HepG2 (cell line): Measurements from ENCODE around the gene CDH23. TPM values are rescaled to one million over a fixed set of nuclear protein-coding genes. Genes with fewer than 3 reads are reported as not detected.

Source experiments
- ATAC-seq: fragments of 200-7000 bp; cut with Tn5 transposase; 3 replicates; pipeline ENCODE4 v1.9.1; 2020; ENCODE audit warnings: mild to moderate bottlenecking, moderate library complexity
- BruUV-seq: library from RNA; stranded (reverse); fragments of 400-500 nt; replicated peaks from 2 replicates; lab custom pipeline; 2021; lab: Mats Ljungman, UMichigan
- CTCF ChIA-PET: fragments of 300-600 bp; formaldehyde crosslinking; extraction: SDS; loops from one replicate; lab custom pipeline; 2021; ENCODE audit warnings: low total read pairs, inconsistent platforms, low intra/inter-chr PET ratio; lab: Yijun Ruan, JAX
- POLR2A ChIA-PET: fragments of 350-600 bp; sonication (Branson Sonifier 250); formaldehyde crosslinking; loops from one replicate; lab custom pipeline; 2020; ENCODE audit warnings: antibody characterized with exemption, inconsistent platforms; lab: Yijun Ruan, JAX
- DNase-seq: peaks from one replicate; pipeline ENCODE4 v3.0.0-alpha.2; 2015; ENCODE audit warnings: low spot score
- FAIRE-seq: peaks from 3 replicates; lab custom pipeline; 2011; peaks lifted over from hg19 to GRCh38; lab: Jason Lieb, UNC
- H2AFZ ChIP-seq: one replicate; pipeline ENCODE4 v1.6.1; 2011; ENCODE audit warnings: low read length, inconsistent platforms
- H3K27ac ChIP-seq: fragments of 300-600 bp; 3 replicates; pipeline ENCODE4 v1.8.0; 2011; ENCODE audit warnings: mixed run types, mild to moderate bottlenecking, mixed read lengths, low read length, inconsistent platforms; ENCODE audit not compliant: insufficient read depth; ENCODE audit errors: extremely low read length
- H3K27me3 ChIP-seq, 2 experiments: fragments of 200-600 bp in 1 of 2; 2 replicates in 1 of 2; 3 replicates in 1 of 2; pipeline versions ENCODE4 v1.6.0 to v1.8.0; 2011; ENCODE audit warnings: low read length in 2 of 2, mild to moderate bottlenecking in 2 of 2, moderate library complexity in 2 of 2, inconsistent platforms in 1 of 2; ENCODE audit not compliant: insufficient read depth in 2 of 2, control insufficient read depth in 1 of 2
- H3K36me3 ChIP-seq, 2 experiments: fragments of 200-600 bp in 1 of 2; replicated peaks in 1 of 2; 2 replicates in 1 of 2; 3 replicates in 1 of 2; pipeline versions ENCODE4 v1.5.1 to v1.8.0; 2011; ENCODE audit warnings: low read length in 2 of 2, inconsistent platforms in 1 of 2; ENCODE audit not compliant: insufficient read depth in 2 of 2, control insufficient read depth in 1 of 2
- H3K4me1 ChIP-seq: 2 replicates; pipeline ENCODE4 v1.5.1; 2012; ENCODE audit warnings: low read length, inconsistent platforms; ENCODE audit not compliant: insufficient read depth
- H3K4me2 ChIP-seq: 2 replicates; pipeline ENCODE4 v1.6.0; 2011; ENCODE audit warnings: low read depth, low read length, inconsistent platforms
- H3K4me3 ChIP-seq, 3 experiments: fragments of 200-600 bp in 1 of 3; sonication (generic), shearing (Covaris generic) in 1 of 3; replicated peaks in 1 of 3; 2 replicates each; pipeline ENCODE4 v1.5.1; 2011 to 2016; ENCODE audit warnings: low read length in 3 of 3, inconsistent platforms in 2 of 3, low read depth in 2 of 3, mild to moderate bottlenecking in 2 of 3, control low read depth in 1 of 3, mixed read lengths in 1 of 3; ENCODE audit not compliant: insufficient read depth in 1 of 3
- H3K79me2 ChIP-seq: one replicate; pipeline ENCODE4 v1.6.1; 2011; ENCODE audit warnings: low read length, inconsistent platforms; ENCODE audit not compliant: insufficient read depth
- H3K9ac ChIP-seq: 2 replicates; pipeline ENCODE4 v1.6.0; 2011; ENCODE audit warnings: mild to moderate bottlenecking, low read depth, low read length, inconsistent platforms; ENCODE audit not compliant: insufficient read depth
- H3K9me3 ChIP-seq: 2 replicates; pipeline ENCODE4 v1.5.1; 2012; ENCODE audit warnings: mild to moderate bottlenecking, low read length
- H4K20me1 ChIP-seq: 2 replicates; pipeline ENCODE4 v1.6.0; 2011; ENCODE audit warnings: inconsistent platforms, mild to moderate bottlenecking, low read length, moderate library complexity; ENCODE audit not compliant: insufficient read depth
- AGO2 ChIP-seq: fragments of 200-400 bp; formaldehyde crosslinking; optimal IDR thresholded peaks from 2 replicates; pipeline ENCODE3; 2017; ENCODE audit warnings: mild to moderate bottlenecking, low read depth, low read length, moderate library complexity
- NFE2L1 ChIP-seq: sonication (generic); formaldehyde crosslinking; IDR thresholded peaks from 2 replicates; pipeline ENCODE4 v1.4.0; 2020; ENCODE audit warnings: missing genetic modification reagents, mild to moderate bottlenecking, borderline replicate concordance
- POLR2AphosphoS2 ChIP-seq: IDR thresholded peaks from 2 replicates; pipeline ENCODE4 v1.6.1; 2011; ENCODE audit warnings: low read depth, low read length, improper control_type of control experiment
- SMAD9 ChIP-seq: sonication (generic); formaldehyde crosslinking; IDR thresholded peaks from 2 replicates; pipeline ENCODE4 v1.5.1; 2020; ENCODE audit warnings: mild to moderate bottlenecking, missing genetic modification reagents
- ZBTB20 ChIP-seq: sonication (generic); formaldehyde crosslinking; IDR thresholded peaks from 2 replicates; pipeline ENCODE4 v1.8.1; 2023; ENCODE audit warnings: missing genetic modification reagents, low read depth, mild to moderate bottlenecking, borderline replicate concordance
- ZFAT ChIP-seq: sonication (generic); formaldehyde crosslinking; conservative IDR thresholded peaks from 2 replicates; pipeline ENCODE4 v1.8.1; 2023; ENCODE audit warnings: missing genetic modification reagents, inconsistent platforms
- ZNF143 ChIP-seq: sonication (generic); formaldehyde crosslinking; IDR thresholded peaks from 2 replicates; pipeline ENCODE4 v1.4.0; 2020; ENCODE audit warnings: missing genetic modification reagents
- ZNF629 ChIP-seq: sonication (generic); formaldehyde crosslinking; conservative IDR thresholded peaks from 2 replicates; pipeline ENCODE4 v1.5.0; 2020; ENCODE audit warnings: missing genetic modification reagents
- ZNF781 ChIP-seq: sonication (generic); formaldehyde crosslinking; IDR thresholded peaks from 2 replicates; pipeline ENCODE4 v1.5.1; 2020; ENCODE audit warnings: borderline replicate concordance, mild to moderate bottlenecking, missing genetic modification reagents; ENCODE audit errors: not compliant biosample characterization
- ZNF788 ChIP-seq: sonication (generic); formaldehyde crosslinking; IDR thresholded peaks from 2 replicates; pipeline ENCODE4 v1.5.0; 2020; ENCODE audit warnings: mild to moderate bottlenecking, missing genetic modification reagents, borderline replicate concordance
- WGBS: methylation state at CpG from one replicate; pipeline ENCODE4 v1.1.6; 2017; ENCODE audit warnings: low lambda C conversion rate; 5-methylcytosine and 5-hydroxymethylcytosine counted together
- in situ Hi-C: cut with HindIII; loops from 2 replicates; pipeline ENCODE4 v1.10.0; 2017; ENCODE audit warnings: low pct_unique_long_range_greater_than_20kb; ENCODE audit not compliant: extremely low pct_ligation_motif_present
- intact Hi-C: fragments of 100-400 bp; cut with micrococcal nuclease; formaldehyde crosslinking; loops from one replicate; pipeline ENCODE4 v1.10.0; 2022; ENCODE audit not compliant: unreplicated experiment
- polyA plus RNA-seq, 8 experiments: library from polyadenylated mRNA; depleted of rRNA in 3 of 8; stranded (reverse) in 7 of 8; unstranded in 1 of 8; fragments of >200 nt; fragmentation: Illumina TruSeq in 4 of 8; extraction: Trizol in 4 of 8; gene quantifications; 2 replicates each; pipeline versions ENCODE4 v1.2.1 to v1.2.3, GENCODE V29; 2011 to 2016; ENCODE audit warnings: low read depth in 4 of 8, missing spikeins in 1 of 8, mixed read lengths in 1 of 8; ENCODE audit not compliant: insufficient read depth in 1 of 8
- total RNA-seq, 5 experiments: library from RNA; depleted of rRNA; stranded (reverse); fragments of >200 nt; fragmentation: Illumina TruSeq; extraction: Trizol; gene quantifications; 2 replicates each; pipeline ENCODE4 v1.2.3, GENCODE V29; 2016; ENCODE audit warnings: low read depth in 1 of 5
- TF ChIP-seq, protein P1 (sequence below): sonication (generic); formaldehyde crosslinking; IDR thresholded peaks from 2 replicates; pipeline ENCODE4 v1.9.0; 2021; ENCODE audit warnings: missing genetic modification reagents, borderline replicate concordance
- TF ChIP-seq, protein P2 (sequence below): sonication (generic); formaldehyde crosslinking; IDR thresholded peaks from 2 replicates; pipeline ENCODE4 v1.5.0; 2020; ENCODE audit warnings: missing genetic modification reagents, mild to moderate bottlenecking, borderline replicate concordance
- TF ChIP-seq, protein P3 (sequence below): sonication (generic); formaldehyde crosslinking; IDR thresholded peaks from 2 replicates; pipeline ENCODE4 v1.4.0; 2020; ENCODE audit warnings: missing genetic modification reagents
- TF ChIP-seq, protein P4 (sequence below): IDR thresholded peaks from 2 replicates; pipeline ENCODE4 v1.6.1; 2018; ENCODE audit warnings: missing genetic modification reagents

The CDH23 gene
- total and polyA plus RNA-seq, 2 of the 13 experiments (the other 11 are each of a cell fraction or from before 2014, with no cell fraction given) = 0.13 TPM; not detected in 1

DNA sequence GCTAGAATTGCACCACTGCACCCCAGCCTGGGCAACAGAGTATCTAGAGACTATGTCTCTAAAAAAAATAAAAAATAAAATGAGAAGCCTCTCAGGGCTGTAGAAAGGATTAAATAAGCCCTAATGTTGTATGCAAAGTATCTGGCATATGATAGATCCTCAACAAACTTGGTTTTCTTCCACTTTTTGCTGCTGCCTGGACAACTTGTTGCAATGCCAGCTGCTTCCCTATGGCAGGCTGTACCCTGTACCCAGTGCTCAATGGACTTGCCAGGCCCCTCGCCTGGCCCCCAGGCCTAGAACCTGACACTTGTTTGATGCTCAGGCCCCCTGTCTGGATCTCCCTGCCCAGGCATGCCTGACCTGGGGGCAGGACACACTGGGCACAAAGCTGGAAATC lies 28.5 kb upstream of the CDH23 start:
- no TSS peak for BruUV-seq
- CTCF ChIA-PET = interaction anchor here (1.2 kb wide), 1 partner anchor 49 kb away, joined by 3 read pairs; the partner anchor contains the start of gene SLC29A3

More for the DNA sequence above, 28.5 kb upstream of the CDH23 start:
- Histone ChIP-seq H3K4me1 (peaks cover 19% of the 10 kb centered on the region), H2AFZ (no peak overlapping the region), H3K79me2 (no peaks in the 10 kb centered on the region), H3K9me3 (no peaks in the 10 kb centered on the region), H3K27ac (no peak overlapping the region), H4K20me1 (no peaks in the 10 kb centered on the region), H3K36me3 (no peaks in the 10 kb centered on the region; a peak in 1 of 5 replicates), H3K9ac (no peak overlapping the region), H3K27me3 (peaks cover 0 to 1% of the 10 kb centered on the region in 2 experiments; a peak in 1 of 5 replicates), H3K4me3 (no peak overlapping the region)
- 83% methylated on average over 1 of the region's 1 CpG for WGBS
- in situ Hi-C loops (no loop called here), intact Hi-C loops (no loop called here)
- DNase-seq = no peak
- POLR2A ChIA-PET = interaction anchor here (1.2 kb wide), 1 partner anchor 48 kb away, joined by 3 read pairs; the partner anchor contains the start of gene SLC29A3
- no peak for FAIRE-seq
- TF ChIP-seq ZNF629 (CRISPR knock-in tag) = no peak
- TF ChIP-seq, protein P1, sequence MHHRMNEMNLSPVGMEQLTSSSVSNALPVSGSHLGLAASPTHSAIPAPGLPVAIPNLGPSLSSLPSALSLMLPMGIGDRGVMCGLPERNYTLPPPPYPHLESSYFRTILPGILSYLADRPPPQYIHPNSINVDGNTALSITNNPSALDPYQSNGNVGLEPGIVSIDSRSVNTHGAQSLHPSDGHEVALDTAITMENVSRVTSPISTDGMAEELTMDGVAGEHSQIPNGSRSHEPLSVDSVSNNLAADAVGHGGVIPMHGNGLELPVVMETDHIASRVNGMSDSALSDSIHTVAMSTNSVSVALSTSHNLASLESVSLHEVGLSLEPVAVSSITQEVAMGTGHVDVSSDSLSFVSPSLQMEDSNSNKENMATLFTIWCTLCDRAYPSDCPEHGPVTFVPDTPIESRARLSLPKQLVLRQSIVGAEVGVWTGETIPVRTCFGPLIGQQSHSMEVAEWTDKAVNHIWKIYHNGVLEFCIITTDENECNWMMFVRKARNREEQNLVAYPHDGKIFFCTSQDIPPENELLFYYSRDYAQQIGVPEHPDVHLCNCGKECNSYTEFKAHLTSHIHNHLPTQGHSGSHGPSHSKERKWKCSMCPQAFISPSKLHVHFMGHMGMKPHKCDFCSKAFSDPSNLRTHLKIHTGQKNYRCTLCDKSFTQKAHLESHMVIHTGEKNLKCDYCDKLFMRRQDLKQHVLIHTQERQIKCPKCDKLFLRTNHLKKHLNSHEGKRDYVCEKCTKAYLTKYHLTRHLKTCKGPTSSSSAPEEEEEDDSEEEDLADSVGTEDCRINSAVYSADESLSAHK (CRISPR knock-in tag) = no peak
- TF ChIP-seq NFE2L1 (CRISPR knock-in tag) = no peak
- no peak for TF ChIP-seq ZNF788 (CRISPR knock-in tag)
- TF ChIP-seq, protein P2, sequence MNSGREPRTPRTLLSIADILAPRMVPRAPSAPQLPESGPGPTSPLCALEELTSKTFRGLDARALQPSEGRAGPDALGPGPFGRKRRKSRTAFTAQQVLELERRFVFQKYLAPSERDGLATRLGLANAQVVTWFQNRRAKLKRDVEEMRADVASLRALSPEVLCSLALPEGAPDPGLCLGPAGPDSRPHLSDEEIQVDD = no peak
- no peak for TF ChIP-seq AGO2
- TF ChIP-seq ZNF781 (CRISPR knock-in tag) = no peak
- no peak for TF ChIP-seq POLR2AphosphoS2
- TF ChIP-seq, protein P3, sequence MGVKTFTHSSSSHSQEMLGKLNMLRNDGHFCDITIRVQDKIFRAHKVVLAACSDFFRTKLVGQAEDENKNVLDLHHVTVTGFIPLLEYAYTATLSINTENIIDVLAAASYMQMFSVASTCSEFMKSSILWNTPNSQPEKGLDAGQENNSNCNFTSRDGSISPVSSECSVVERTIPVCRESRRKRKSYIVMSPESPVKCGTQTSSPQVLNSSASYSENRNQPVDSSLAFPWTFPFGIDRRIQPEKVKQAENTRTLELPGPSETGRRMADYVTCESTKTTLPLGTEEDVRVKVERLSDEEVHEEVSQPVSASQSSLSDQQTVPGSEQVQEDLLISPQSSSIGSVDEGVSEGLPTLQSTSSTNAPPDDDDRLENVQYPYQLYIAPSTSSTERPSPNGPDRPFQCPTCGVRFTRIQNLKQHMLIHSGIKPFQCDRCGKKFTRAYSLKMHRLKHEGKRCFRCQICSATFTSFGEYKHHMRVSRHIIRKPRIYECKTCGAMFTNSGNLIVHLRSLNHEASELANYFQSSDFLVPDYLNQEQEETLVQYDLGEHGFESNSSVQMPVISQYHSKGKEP (CRISPR knock-in tag) = no peak
- no peak for TF ChIP-seq ZBTB20
- no peak for TF ChIP-seq SMAD9 (CRISPR knock-in tag)
- TF ChIP-seq ZFAT (CRISPR knock-in tag) = no peak
- TF ChIP-seq, protein P4, sequence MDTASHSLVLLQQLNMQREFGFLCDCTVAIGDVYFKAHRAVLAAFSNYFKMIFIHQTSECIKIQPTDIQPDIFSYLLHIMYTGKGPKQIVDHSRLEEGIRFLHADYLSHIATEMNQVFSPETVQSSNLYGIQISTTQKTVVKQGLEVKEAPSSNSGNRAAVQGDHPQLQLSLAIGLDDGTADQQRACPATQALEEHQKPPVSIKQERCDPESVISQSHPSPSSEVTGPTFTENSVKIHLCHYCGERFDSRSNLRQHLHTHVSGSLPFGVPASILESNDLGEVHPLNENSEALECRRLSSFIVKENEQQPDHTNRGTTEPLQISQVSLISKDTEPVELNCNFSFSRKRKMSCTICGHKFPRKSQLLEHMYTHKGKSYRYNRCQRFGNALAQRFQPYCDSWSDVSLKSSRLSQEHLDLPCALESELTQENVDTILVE (CRISPR knock-in tag) = no peak
- no peak for TF ChIP-seq ZNF143 (CRISPR knock-in tag)
- TF ChIP-seq, all 625 proteins: peak for 0
- H3K4me2 ChIP-seq = no peak overlapping the region
- ATAC-seq = no peak
